Mammary epithelial cell (primary cell): ENCODE results near the gene SLC8A1.

Experiments
- EZH2 ChIP-seq: IDR thresholded peaks from 2 replicates; pipeline ENCODE4 v1.6.1; 2012; ENCODE audit warnings: low read length, inconsistent platforms, borderline replicate concordance
- TF ChIP-seq, protein P1 (sequence below), 2 donors: IDR thresholded peaks in 1 of 2; conservative IDR thresholded peaks in 1 of 2; 2 replicates each; pipeline ENCODE4 v1.5.1; 2011 to 2012; ENCODE audit warnings: inconsistent platforms in 2 of 2, low read length in 2 of 2, mild to moderate bottlenecking in 2 of 2, control low read depth in 1 of 2, low read depth in 1 of 2; ENCODE audit not compliant: insufficient read depth in 1 of 2; ENCODE audit errors: extremely low read depth in 1 of 2

- TF ChIP-seq, protein P1, sequence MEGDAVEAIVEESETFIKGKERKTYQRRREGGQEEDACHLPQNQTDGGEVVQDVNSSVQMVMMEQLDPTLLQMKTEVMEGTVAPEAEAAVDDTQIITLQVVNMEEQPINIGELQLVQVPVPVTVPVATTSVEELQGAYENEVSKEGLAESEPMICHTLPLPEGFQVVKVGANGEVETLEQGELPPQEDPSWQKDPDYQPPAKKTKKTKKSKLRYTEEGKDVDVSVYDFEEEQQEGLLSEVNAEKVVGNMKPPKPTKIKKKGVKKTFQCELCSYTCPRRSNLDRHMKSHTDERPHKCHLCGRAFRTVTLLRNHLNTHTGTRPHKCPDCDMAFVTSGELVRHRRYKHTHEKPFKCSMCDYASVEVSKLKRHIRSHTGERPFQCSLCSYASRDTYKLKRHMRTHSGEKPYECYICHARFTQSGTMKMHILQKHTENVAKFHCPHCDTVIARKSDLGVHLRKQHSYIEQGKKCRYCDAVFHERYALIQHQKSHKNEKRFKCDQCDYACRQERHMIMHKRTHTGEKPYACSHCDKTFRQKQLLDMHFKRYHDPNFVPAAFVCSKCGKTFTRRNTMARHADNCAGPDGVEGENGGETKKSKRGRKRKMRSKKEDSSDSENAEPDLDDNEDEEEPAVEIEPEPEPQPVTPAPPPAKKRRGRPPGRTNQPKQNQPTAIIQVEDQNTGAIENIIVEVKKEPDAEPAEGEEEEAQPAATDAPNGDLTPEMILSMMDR (conservative IDR thresholded peaks at IDR 0.05 in 1 of 2, IDR thresholded peaks at IDR 0.05 in 1 of 2; ENCODE audit: extremely low read depth in 1 of 2, insufficient read depth in 1 of 2, low read depth in 1 of 2, low read length in 2 of 2) = no peak
- TF ChIP-seq EZH2 = no peak
Observed at GRCh38 chr2:40218679-40219078, 233.2 kb downstream of the SLC8A1 start.
